HG03575 (cell line): ENCODE measurements around the gene ZNF785.
"Not testable (repeated sequence)": the region's sequence is repeated elsewhere in the genome, so short reads cannot be mapped to it uniquely, and the experiment has no call there.

Experiments used
- ATAC-seq: cut with Tn5 transposase; IDR thresholded peaks from one replicate; pipeline ENCODE4 v1.9.1; 2021; ENCODE audit not compliant: unreplicated experiment, insufficient number of reproducible peaks, low FRiP score; ENCODE audit errors: extremely low read depth

Gene ZNF785

DNA sequence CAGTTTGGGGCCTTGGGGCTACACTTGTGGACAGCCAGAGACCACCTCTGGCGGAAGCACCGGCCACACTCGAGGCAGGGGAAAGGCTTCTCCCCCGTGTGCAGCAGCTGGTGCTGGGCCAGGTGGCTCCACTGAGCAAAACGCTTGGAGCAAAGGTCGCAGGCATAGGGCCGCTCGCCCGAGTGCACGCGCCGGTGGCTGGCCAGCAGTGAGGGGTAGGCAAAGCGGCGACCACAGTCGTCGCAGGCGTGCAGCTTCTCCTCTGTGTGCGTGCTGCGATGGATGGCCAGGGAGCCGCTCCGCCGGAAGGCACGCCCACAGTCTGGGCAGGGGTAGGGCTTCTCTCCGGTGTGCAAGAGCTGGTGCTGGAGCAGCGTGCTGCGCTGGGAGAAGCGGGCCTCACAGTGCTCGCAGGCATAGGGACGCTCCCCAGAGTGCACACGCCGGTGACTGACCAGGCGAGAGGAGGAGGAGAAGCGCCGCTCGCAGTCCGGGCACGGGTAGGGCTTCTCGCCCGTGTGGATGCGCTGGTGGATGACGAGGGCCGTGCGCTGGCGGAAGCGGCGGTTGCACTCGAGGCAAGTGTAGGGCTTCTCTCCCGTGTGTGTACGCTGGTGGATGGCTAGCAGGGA lies 18.9 kb upstream of the ZNF785 start:
- ATAC-seq: no peak

DNA sequence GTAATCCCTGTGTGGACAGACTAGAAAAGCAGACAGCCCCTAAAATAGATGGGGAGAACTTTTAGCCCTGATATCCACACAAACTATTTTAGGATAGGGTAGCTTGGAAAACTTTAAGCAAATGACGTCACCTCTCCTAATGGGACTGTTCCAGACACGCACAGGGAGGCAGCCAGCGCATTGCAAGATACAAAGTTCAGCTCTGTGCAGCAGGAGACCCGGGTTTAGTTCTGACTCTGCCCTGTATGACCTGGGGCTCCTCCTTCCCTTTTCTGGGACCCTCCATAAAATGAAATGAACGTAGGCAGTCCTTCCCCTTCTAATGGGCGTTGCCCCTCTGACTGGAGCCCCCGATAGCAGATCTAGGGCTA lies 18.4 kb upstream of the ZNF785 start:
- ATAC-seq: no peak

DNA sequence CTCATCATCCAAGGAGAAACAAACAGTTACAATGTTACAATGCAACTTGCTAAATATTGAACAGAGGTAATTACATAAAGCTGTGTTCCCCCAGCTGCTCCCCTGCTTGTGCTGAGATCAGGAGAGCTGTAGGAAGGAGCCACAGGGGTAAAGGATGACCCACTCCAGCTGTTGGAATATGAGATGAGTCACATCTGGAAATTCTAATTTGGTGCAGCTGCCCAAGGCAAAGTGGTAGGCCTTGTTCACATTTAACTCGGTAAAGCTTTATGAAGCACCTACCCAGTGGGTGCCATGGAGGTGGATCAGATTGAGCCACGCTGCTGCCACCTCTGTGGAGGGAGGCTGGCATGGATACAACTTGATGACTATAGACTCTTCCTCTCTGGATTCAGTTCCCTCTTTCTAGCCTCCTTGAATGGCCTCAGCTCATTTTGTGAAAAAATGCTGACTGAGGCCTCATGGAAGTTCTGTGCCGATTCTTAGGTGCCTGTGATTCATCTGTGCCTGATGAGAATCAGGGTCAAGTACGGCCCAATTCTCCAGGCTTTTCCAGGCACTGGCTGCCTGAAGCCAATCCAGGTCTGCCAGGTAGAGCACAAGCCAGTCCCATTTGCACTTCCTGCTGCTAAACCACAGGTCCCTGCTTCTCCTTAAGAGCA lies 17.2 kb upstream of the ZNF785 start:
- no peak for ATAC-seq

DNA sequence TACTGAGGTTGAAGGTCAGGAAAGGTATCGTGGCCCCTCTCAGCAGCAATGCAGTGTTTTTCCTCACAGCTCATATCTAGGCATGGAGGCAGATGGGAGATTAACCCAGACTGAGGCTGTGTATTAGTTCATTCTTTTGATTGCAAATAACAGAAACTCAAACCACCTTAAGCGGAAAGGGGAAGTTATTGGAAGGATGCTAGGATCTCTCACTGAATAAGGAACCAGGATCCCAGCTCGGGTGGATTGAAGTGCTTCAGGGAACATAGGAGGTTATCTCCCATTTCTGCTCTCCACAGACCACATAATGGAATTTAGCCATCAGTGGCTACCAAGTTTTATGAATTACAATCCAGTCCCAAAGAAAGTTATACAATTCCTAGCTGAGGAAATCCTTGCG lies 16.5 kb upstream of the ZNF785 start:
- ATAC-seq: no peak

DNA sequence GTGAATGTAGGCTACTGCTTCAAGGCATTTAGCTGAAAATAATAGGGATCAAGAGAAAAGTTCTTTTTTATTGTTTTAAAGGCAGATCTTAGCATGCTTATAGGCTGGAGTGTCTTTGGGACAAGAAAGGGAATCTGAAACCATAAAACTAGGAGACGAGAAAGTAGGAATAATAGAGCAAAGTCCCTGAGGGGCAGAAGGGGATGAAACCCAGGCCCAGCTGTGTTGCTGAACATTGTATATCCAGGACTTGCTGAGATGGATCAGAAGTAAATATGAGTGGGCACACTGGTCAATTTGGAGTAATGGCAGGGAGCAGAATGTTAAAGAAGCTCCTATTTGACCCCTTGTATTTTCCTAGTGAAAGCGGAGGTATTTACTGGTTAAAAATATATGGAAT lies 15.4 kb upstream of the ZNF785 start:
- ATAC-seq: no peak

DNA sequence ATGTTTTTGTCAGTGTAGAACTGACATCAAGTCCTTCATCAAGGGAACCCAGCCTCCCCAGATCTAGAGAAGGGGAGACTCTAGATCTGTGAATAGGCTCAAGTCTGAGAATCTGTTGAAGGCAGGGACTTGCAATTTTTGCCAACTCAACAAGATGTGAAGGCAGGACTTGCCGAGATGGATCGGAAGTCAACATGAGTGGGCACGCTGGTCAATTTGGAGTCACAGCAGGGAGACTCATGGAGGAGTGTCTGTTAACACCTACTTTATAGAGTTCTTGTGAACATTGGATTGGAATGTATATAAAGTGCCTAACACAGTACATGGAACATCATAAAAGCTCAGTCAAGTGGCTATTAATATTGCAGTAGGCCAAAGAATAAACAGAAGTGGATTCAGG lies 14.7 kb upstream of the ZNF785 start:
- no peak for ATAC-seq

DNA sequence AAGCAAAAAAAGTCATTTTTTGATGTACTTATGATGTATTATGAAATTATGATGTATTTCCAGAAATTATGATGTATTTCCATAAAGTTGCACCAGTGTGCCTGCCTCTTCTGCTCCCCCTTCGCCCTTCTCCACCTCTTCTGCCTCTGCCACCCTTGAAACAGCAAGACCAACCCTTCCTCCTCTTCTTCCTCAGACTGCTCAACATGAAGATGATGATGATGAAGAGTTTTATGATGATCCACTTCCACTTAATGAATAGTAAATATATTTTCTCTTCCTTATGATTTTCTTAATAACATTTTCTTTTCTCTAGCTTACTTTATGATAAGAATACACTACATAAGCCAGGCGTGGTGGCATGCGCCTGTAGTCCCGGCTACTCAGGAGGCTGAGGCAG lies 7.4 kb upstream of the ZNF785 start:
- no peak for ATAC-seq

DNA sequence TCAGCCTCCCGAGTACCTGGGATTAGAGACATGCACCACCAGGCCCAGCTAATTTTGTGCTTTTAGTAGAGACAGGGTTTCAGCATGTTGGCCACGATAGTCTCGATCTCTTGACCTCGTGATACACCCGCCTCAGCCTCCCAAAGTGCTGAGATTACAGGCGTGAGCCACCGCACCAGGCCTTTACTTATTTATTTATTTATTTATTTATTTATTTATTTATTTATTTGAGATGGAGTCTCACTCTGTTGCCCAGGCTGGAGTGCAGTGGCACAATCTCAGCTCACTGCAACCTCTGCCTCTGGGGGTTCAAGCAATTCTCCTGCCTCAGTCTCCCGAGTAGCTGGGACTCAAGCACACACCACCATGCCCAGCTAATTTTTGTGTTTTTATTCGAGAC lies 5.4 kb upstream of the ZNF785 start:
- ATAC-seq: not testable (repeated sequence)

DNA sequence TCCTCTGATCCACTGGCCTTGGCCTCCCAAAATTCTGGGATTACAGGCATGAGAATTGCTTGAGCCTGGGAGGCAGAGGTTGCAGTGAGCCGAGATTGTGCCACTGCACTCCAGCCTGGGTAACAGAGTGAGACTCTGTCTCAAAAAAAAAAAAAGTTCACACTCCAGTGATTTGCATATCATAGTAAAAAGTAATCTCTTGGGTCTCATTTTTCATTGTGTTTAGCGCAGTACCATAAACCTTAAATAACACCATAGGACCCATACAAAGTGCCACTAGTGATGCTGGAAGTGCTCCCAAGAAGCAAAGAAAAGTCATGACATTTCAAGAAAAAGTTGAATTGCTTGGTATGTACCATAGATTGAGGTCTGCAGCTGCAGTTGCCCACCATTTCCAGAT lies 4.1 kb upstream of the ZNF785 start:
- not testable (repeated sequence) for ATAC-seq

DNA sequence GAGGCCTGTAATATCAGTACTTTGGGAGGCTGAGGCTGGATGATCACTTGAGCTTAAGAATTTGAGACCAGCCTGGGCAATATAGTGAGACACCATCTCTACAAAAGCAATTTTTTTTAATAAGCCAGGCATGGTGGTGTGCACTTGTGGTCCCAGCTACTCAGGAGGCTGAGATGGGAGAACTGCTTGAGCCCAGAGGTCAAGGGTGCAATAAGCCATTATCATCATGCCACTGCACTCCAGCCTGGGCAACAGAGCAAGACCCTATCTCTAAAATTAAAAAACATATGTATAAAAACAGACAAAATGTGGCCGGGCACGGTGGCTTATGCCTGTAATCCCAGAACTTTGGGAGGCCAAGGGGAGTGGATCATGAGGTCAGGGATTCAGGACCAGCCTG lies 3.2 kb upstream of the ZNF785 start:
- ATAC-seq: no peak

DNA sequence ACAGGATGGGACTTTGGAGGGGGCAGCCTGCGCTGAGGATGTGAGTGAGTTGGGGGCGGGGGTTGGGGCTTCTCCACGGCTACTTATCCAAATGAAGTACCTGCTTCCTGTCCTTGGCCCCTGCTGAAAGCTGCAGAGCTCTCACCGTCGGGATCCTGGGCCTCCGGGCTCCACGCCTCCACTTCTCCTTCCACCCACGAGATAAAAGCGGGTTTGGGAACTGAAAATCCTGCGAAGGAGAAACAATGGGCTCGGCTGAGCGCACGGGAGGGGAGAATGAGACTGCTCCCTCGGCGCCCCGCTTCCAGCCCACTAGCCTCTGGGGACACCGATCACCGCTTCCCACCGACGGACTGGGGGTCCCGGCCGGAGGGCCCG lies 486 bp downstream of the ZNF785 start:
- no peak for ATAC-seq

DNA sequence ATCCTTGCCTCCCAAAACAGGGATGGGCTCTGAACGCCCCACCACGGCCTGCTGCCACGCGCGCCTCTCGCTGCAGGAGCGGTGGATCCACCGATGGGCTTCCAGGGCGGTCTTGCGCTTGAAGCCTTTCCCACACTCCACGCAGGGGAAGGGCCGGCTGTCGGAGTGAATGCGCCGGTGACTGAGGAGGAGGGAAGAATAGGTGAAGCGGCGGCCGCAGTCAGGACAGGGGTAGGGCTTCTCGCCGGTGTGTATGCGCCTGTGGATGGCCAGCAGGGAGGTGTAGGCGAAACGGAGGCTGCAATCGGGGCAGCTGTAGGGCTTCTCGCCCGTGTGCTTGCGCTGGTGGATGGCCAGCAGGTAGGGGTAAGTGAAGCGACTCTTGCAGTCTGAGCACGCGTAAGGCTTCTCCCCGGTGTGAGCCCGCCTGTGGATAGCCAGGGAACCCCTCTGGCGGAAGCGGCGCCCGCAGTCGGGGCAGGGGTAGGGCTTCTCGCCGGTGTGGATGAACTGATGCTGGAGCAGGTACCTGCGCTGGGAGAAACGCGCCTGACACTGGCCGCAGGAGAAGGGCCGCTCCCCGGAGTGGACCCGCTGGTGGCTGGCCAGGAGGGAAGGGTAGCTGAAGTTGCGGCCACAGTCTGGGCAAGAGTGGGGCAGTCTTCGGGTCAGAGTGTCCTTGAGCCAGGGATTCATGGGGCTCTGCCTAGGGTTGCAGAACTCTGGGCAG lies 2.7 kb downstream of the ZNF785 start:
- ATAC-seq: no peak

DNA sequence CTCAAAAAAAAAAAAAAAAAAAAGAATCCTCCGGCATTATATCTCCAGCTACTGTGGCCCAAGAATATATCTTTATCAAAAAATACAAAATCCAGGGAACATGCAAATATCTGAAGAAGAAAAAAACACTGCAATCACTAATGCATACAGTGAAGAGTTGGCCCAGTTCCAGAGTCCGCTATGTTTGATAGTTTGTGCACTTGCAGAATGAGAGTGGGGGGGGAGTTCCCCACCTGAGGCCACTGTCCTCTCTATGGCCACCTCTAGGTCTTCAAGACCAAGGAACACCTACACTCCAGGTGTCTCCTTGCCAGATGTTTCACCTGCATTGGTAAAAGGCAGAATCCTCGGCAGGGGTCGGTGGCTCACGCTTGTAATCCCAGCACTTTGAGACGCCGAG lies 4.0 kb downstream of the ZNF785 start:
- ATAC-seq: no peak

DNA sequence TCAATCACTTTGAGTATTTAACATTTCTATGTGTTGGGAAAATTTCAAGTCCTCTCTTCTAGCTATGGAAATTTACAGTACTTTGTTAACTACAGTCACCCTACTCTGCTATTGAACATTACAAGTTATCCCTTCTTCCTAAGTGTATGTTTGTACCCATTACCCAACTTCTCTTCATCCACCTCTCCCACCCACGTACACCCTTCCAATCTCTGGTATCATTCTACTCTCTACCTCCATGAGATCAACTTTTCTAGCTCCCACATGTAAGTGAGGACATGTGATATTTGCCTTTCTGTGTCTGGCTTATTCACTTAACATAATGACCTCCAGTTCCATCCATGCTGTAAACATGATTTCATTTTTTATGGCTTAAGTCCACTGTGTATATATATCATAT lies 10.8 kb downstream of the ZNF785 start:
- ATAC-seq: no peak

DNA sequence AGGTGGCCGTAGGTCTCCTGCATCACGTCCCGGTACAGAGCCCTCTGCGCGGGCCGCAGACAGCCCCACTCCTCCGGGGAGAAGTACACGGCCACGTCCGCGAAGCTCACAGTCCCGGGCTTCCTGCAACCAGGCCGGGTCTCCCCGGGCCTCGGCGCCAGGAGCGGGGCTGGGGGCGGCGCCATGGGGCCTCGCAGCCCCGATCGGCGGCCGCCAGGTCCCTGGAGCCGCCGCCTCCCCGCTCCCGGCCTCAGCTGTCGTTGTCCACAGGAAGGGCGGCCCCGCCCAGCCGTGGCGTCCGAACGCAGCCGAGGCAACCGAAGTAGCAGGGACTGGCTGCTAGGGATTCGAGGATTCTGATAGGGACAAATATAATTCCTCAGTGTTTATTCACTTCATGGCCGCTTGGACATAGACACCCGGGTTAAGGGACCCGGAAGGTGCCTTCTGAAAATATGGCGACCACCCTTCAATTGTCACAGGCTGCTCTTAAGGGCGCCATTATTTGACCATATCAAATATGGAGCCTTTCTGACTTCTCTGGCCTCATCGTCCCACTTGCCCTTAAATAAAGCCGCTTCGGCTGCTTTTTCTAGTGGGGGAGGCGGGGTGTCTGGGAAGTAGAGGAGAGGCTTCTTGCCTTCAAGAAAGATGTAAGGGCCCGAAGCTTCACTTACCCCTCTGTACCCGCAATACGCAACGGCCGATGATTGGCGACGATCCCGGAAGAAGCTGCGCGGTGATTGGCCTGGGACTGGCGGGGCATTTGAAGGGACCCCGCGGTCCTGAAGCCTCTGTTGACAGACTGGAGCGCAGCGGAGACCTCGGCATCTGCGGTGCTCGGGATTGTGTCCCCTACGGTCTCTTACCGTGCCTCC lies 13.8 kb downstream of the ZNF785 start, which contains the start of gene ZNF688:
ZNF688 (minus strand) TSS at position 270 of the 878 bp plus-strand sequence; CDS start at position 185, 85 bp downstream.
- ATAC-seq: no peak

DNA sequence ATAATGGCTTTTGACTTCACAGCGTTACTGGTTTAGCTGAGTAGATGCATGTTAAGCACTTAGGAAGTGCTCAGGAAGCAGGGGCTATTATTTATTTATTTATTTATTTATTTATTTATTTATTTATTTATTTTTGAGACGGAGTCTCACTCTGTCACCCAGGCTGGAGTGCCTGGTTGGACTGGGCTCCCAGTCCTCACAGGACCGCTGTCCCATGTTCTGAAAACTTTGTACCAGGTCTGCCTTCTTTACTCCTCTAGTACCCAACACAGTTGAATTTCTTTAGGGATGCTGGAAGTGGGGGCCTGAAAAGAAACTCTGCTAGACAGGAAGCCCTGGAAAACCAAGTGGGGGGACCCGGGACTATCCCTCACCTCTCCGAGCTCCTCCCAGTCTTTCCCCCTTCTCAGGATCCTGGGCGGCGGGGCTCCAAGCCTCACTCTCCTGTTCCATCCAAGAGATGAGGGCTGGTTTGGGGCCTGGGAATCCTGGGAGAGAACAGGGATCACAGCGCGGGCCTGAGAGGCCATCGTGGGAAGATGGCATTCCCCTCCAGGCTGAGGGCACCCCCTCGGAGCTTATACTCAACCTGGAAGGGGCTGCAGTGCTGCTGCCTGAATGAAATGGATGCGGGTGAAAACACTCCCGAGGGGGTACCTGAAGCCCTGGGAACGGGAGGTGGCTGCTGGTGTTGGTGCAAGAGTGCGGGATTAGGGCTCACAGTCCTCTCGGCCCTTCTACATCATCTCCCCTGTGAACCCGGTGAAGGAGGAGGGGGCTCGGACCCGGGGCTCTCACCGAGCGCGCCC lies 14.7 kb downstream of the ZNF785 start:
- no peak for ATAC-seq

DNA sequence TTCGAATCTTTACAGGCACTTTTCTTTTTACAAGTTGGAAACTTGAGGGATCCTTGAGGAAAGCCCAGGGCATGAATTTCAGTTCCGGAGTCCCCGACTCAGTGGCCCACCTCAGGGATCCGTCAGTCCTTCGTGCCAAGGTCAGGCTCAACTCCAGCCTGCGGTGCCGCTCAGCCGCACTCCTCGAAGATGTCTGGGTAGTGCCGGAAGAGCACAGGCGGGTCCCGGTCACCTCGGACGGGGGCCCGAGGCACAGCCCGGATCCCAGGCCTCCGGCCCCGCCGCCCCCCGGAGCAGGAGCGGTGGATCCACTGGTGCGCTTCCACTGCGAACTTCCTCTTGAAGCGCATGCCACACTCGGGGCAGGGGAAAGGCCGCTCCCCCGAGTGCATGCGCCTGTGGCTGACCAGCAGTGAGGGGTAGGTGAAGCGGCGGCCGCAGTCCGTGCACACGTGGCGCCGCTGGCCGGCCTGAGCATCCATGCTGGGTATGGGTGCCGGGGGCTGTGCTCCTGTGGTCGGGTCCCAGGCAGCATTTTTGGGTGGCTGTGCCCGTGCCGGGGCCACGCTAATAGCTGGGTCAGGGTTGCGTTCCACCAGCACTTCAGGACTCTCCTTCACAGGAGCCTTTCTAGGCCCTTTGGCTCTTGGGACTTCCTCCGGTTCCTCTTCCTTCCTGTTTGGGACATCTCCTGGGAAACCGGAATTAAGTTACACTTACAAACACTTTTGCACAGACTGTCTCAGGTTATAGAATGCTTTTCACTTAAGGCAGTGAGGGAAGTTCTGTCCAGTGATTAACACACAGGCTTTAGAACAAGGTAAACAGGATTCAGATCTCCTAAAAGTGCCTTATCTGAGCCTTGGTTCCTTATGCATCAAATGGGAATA lies 15.5 kb downstream of the ZNF785 start:
- no peak for ATAC-seq

DNA sequence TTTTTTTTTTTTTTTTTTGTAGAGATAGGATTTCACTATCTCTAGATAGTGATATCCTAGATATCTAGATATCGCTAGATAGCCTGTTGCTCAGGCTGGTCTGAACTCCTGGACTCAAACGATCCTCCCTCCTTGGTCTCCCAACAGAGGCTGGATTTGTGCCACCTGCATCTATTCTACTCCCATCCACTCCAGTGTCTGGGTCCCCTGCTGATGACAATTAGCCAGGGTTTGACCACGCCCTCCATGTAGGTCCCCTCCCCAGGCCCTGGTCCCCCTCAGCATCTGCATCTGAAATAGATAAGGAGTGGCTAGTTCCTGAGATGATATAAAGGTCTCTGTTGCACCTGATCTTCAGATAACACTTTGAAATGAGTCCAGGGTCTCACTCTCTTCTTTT lies 16.2 kb downstream of the ZNF785 start:
- ATAC-seq: no peak
